GM06990 (cell line): ENCODE data around the gene DDI2.

Source experiments
- DNase-seq: peaks from one replicate; pipeline ENCODE4 v3.0.0-alpha.2; 2011; ENCODE audit not compliant: insufficient read length; ENCODE audit errors: extremely low read depth
- H3K27me3 ChIP-seq: replicated peaks from 2 replicates; pipeline ENCODE4 v1.6.0; 2011; ENCODE audit warnings: low read length; ENCODE audit not compliant: control insufficient read depth, insufficient read depth
- H3K36me3 ChIP-seq: 2 replicates; pipeline ENCODE4 v1.5.1; 2011; ENCODE audit warnings: low read length; ENCODE audit not compliant: control insufficient read depth, insufficient read depth
- H3K4me3 ChIP-seq: replicated peaks from 2 replicates; pipeline ENCODE4 v1.5.1; 2011; ENCODE audit warnings: low read depth, mild to moderate bottlenecking, control low read depth, low read length
- CTCF ChIP-seq: IDR thresholded peaks from 2 replicates; pipeline ENCODE4 v1.5.1; 2011; ENCODE audit warnings: low read length, control low read depth, mild to moderate bottlenecking, inconsistent platforms; ENCODE audit not compliant: insufficient read depth, poor library complexity, severe bottlenecking

Gene DDI2

GRCh38 chr1:15616373-15617172 lies 685 bp upstream of the DDI2 start:
- Histone ChIP-seq H3K4me3 (peak overlapping the region; percentile 67), H3K36me3 (no peaks in the 10 kb centered on the region), H3K27me3 (no peaks in the 10 kb centered on the region)
- no peak for TF ChIP-seq CTCF
- DNase-seq, result no peak

DNA sequence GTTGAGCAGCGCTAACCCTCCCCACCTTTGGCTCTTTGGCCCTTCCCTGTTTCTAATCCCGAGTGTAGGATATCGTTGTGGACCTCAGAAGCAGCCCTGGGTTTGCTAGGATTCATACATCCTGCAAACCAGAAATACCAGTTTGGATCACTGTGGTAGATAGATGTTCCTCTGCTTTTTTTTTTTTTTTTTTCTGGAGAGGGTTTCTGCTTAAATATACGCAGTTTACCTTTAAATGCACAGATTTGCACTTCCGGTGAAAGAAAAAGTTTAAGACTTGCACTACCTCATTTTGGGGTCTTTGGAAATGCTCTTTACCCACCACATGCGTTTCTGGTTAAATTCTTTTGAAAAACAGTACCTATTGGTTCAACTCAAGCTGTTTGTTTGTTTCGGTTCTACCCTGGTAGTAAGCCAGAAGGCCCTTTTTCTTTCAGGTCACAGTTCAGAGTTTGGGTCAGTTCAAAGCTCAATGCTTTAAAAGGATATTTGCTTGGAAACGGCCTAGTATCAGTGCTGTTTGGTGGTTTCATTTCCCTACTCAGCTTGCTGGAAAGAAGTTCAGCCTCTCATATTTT lies 908 bp downstream of the DDI2 start:
- H3K27me3 ChIP-seq, result no peaks in the 10 kb centered on the region
- TF ChIP-seq CTCF, result no peak
- H3K36me3 ChIP-seq, result no peaks in the 10 kb centered on the region
- peak overlapping the region; percentile 90 for H3K4me3 ChIP-seq
- DNase-seq, result peak; percentile 26

DNA sequence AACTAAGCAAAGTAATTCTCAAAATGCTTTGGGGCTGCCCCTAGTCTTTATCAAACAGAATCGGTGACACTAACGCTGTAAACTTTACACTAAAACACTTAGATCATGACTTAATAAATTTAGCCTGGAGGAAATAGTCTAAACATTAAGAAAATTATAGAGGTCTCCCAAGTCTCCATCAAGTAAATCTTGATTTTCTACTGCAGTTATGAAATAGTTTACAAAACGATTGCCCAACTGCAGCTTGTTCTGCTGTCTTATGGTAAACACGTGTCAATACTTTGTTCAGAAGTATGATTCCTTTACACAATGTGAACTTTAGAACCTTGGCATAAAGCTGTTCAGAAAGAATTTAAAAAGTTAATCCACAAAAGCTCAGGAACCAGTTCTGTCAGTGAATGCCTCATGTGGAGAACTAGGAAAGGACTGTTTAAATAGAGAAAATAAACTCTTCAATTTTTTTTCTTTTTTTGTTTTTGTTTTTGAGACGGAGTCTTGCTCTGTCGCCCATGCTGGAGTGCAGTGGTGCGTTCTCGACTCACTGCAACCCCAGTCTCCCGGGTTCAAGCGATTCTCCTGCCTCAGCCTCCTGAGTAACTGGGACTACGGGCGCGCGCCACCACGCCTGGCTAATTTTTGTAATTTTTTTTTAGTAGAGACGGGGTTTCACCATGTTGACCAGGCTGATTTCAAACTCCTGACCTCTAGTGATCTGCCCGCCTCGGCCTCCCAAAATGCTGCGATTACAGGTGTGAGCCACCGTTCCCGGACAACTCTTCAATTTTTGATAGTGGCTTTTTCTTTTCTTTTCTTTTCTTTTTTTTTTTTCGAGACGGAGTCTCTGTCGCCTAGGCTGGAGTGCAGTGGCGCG lies 1.6 kb downstream of the DDI2 start:
- DNase-seq, result no peak
- peak overlapping the region; percentile 90 for H3K4me3 ChIP-seq
- no peak for TF ChIP-seq CTCF
- H3K36me3 ChIP-seq, result no peaks in the 10 kb centered on the region
- H3K27me3 ChIP-seq, result no peaks in the 10 kb centered on the region

DNA sequence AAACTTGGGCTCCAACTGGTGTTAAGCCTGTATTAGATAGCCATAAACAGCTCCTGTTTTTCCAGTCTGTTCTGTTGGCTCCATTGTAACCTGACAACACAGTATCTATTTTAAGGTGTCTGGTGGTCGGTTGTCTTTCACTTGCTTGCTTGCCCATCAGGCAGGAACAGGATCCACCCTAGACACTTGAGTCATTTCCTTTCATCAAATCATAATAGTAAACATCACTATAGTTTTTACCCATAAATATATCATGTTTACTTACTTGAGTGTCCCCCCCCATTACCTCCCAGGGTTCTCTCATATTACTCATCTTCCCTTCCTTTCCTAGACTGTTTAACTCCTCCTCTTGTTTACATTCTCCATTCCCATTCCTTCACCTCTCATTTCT lies 2.9 kb downstream of the DDI2 start:
- H3K4me3 ChIP-seq, result no peak overlapping the region
- no peak for DNase-seq
- no peak for TF ChIP-seq CTCF
- H3K27me3 ChIP-seq, result no peaks in the 10 kb centered on the region
- H3K36me3 ChIP-seq, result no peaks in the 10 kb centered on the region

DNA sequence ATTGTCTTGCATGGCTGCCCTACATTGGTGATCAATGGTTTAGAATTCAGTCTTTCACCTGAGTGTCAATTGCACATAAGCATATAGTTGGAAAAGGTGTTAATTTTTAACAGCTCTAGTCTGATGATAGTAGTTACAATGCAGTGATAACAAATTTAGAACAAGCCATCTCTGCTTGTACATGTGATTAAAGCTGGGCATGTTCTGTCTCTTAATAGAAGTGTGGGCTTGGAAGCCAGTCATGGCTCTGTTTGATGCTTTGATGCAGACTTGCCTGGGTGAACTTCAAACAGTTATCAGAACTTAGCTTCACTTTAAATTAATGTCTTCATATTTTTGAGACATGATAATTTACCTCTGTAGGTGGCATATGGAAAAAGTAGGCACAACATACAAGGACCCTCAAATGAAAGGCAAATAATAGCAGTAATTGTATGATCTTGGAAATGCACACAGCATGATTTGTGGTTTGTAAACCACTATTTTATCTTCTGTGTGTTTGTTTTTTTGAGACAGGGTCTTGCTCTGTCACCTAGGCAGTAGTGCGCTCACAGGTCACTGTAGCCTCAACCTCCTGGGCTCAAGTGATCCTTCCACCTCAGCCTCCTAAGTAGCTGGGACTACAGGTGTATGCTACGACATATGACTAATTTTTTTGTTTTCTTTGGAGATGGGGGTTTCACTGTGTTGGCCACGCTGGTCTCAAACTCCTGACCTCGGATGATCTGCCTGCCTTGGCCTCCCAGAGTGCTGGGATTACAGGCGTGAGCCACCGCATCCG lies 3.8 kb downstream of the DDI2 start:
- no peaks in the 10 kb centered on the region for H3K36me3 ChIP-seq
- no peaks in the 10 kb centered on the region for H3K27me3 ChIP-seq
- H3K4me3 ChIP-seq, result no peak overlapping the region
- no peak for TF ChIP-seq CTCF
- no peak for DNase-seq
